MCF 10A (cell line): Measurements from ENCODE around the gene MSS51. TPM values are rescaled to one million over a fixed set of nuclear protein-coding genes. Genes with fewer than 3 reads are reported as not detected.

Experiments used
- BruUV-seq: library from RNA; stranded (reverse); fragments of 400-500 nt; replicated peaks from 2 replicates; lab custom pipeline; 2021; lab: Mats Ljungman, UMichigan
- CTCF ChIA-PET: fragments of 300-600 bp; sonication (Branson Sonifier 250); formaldehyde crosslinking; extraction: SDS; loops from one replicate; lab custom pipeline; 2021; ENCODE audit warnings: antibody characterized with exemption, inconsistent platforms; lab: Yijun Ruan, JAX
- POLR2A ChIA-PET: fragments of 300-600, 350-650 bp; sonication (Branson Sonifier 250); formaldehyde crosslinking; extraction: SDS; loops from one replicate; lab custom pipeline; 2020; ENCODE audit warnings: antibody characterized with exemption, inconsistent platforms; lab: Yijun Ruan, JAX
- DNase-seq: peaks from one replicate; pipeline ENCODE4 v3.0.0-alpha.2; 2018; ENCODE audit not compliant: unreplicated experiment
- H3K27ac Mint-ChIP-seq: one replicate; pipeline ENCODE4 v1.8.0; 2022; ENCODE audit warnings: mild to moderate bottlenecking, low read depth, mixed read lengths; ENCODE audit not compliant: unreplicated experiment
- H3K27me3 Mint-ChIP-seq: one replicate; pipeline ENCODE4 v1.8.0; 2022; ENCODE audit warnings: mixed read lengths; ENCODE audit not compliant: insufficient read depth, unreplicated experiment
- H3K36me3 Mint-ChIP-seq: one replicate; pipeline ENCODE4 v1.8.0; 2022; ENCODE audit warnings: mild to moderate bottlenecking, moderate library complexity, mixed read lengths; ENCODE audit not compliant: insufficient read depth, unreplicated experiment
- H3K4me1 Mint-ChIP-seq: one replicate; pipeline ENCODE4 v1.8.0; 2022; ENCODE audit warnings: mixed read lengths; ENCODE audit not compliant: insufficient read depth, unreplicated experiment
- H3K4me3 Mint-ChIP-seq: one replicate; pipeline ENCODE4 v1.8.0; 2022; ENCODE audit warnings: mild to moderate bottlenecking, moderate library complexity, mixed read lengths; ENCODE audit not compliant: unreplicated experiment
- H3K9me3 Mint-ChIP-seq: one replicate; pipeline ENCODE4 v1.8.0; 2022; ENCODE audit warnings: mixed read lengths; ENCODE audit not compliant: unreplicated experiment
- CTCF ChIP-seq: fragments of 200-600 bp; IDR thresholded peaks from one replicate; pipeline ENCODE4 v1.8.0; 2022; ENCODE audit warnings: antibody characterized with exemption, mild to moderate bottlenecking; ENCODE audit not compliant: unreplicated experiment
- intact Hi-C: fragments of 100-400 bp; cut with micrococcal nuclease; formaldehyde crosslinking; loops from 2 replicates; pipeline ENCODE4 v1.14.1; 2022
- total RNA-seq: library from RNA; stranded (reverse); gene quantifications from 2 replicates; pipeline ENCODE4 v1.2.3, GENCODE V29; 2022

MSS51 gene
- total RNA-seq, 1 experiment from 2014 or later: 1.8 TPM

- ChIA-PET POLR2A (interaction anchor here (0.8 to 1.3 kb wide), 3 partner anchors 9 to 14 kb away, joined by 3 read pairs; no protein-coding TSS in a partner anchor), CTCF (no interaction called here)
- no peaks in the 10 kb centered on the region for H3K4me1 Mint-ChIP-seq
- intact Hi-C loops: no loop called here
- no peak for TF ChIP-seq CTCF
- no peaks in the 10 kb centered on the region for H3K9me3 Mint-ChIP-seq
- H3K27ac Mint-ChIP-seq: no peak overlapping the region
- H3K36me3 Mint-ChIP-seq: peaks cover 15% of the 10 kb centered on the region
- no peaks in the 10 kb centered on the region for H3K27me3 Mint-ChIP-seq
- BruUV-seq: no TSS peak
- H3K4me3 Mint-ChIP-seq: no peak overlapping the region
- DNase-seq: no peak
Measured at GRCh38 chr10:73432646-73433537, 469 bp downstream of the MSS51 start.

GRCh38 chr10:73426318-73426717 lies 7.0 kb downstream of the MSS51 start:
- POLR2A ChIA-PET: interaction anchor here (1.5 kb wide), 1 partner anchor 12 kb away, joined by 4 read pairs; no protein-coding TSS in a partner anchor
- intact Hi-C loops: no loop called here
- no peak overlapping the region for H3K4me3 Mint-ChIP-seq
- H3K27me3 Mint-ChIP-seq: no peaks in the 10 kb centered on the region
- no peak for DNase-seq
- no peak overlapping the region for H3K27ac Mint-ChIP-seq
- no peak for TF ChIP-seq CTCF
- no TSS peak for BruUV-seq
- H3K36me3 Mint-ChIP-seq: peaks cover 48% of the 10 kb centered on the region
- no peaks in the 10 kb centered on the region for H3K9me3 Mint-ChIP-seq
- H3K4me1 Mint-ChIP-seq: no peaks in the 10 kb centered on the region
- CTCF ChIA-PET: no interaction called here

- Mint-ChIP-seq H3K27ac (no peak overlapping the region), H3K4me3 (no peak overlapping the region), H3K9me3 (no peaks in the 10 kb centered on the region), H3K27me3 (no peaks in the 10 kb centered on the region), H3K4me1 (no peaks in the 10 kb centered on the region), H3K36me3 (peaks cover 48% of the 10 kb centered on the region)
- DNase-seq: no peak
- no TSS peak for BruUV-seq
- ChIA-PET CTCF (interaction anchor here (0.6 to 1.5 kb wide), 2 partner anchors 10 to 112 kb away, joined by 3 to 5 read pairs; no protein-coding TSS in a partner anchor), POLR2A (interaction anchor here (1.0 kb wide), 1 partner anchor 9 kb away, joined by 3 read pairs; no protein-coding TSS in a partner anchor)
- intact Hi-C loops: no loop called here
- no peak for TF ChIP-seq CTCF
Measured at GRCh38 chr10:73424478-73424877, 8.9 kb downstream of the MSS51 start.

- TF ChIP-seq CTCF: no peak
- Mint-ChIP-seq H3K4me1 (no peaks in the 10 kb centered on the region), H3K27me3 (no peaks in the 10 kb centered on the region), H3K27ac (no peak overlapping the region), H3K4me3 (no peak overlapping the region), H3K9me3 (no peaks in the 10 kb centered on the region), H3K36me3 (peaks cover 48% of the 10 kb centered on the region)
- intact Hi-C loops: no loop called here
- BruUV-seq: no TSS peak
- DNase-seq: no peak
- ChIA-PET CTCF (interaction anchor here (1.5 kb wide), 1 partner anchor 9 kb away, joined by 5 read pairs; no protein-coding TSS in a partner anchor), POLR2A (interaction anchor here (0.5 kb wide), 1 partner anchor 171 kb away, joined by 3 read pairs; the partner anchor contains the start of gene MRPS16)
Measured at GRCh38 chr10:73423309-73423708, 10.1 kb downstream of the MSS51 start.
